Breast epithelium (tissue), 3 donors: ENCODE data around the gene PSTPIP2.

Source experiments
- CTCF ChIP-seq, 3 donors: fragments of 450-650 bp; IDR thresholded peaks; one replicate each; pipeline ENCODE4 v1.5.1; 2016 to 2017; ENCODE audit warnings: antibody characterized with exemption in 3 of 3, mild to moderate bottlenecking in 3 of 3, moderate library complexity in 3 of 3
- POLR2AphosphoS5 ChIP-seq, 3 donors: sonication (generic); formaldehyde crosslinking; IDR thresholded peaks; one replicate each; pipeline ENCODE4 v1.6.1; 2017; ENCODE audit warnings: antibody characterized with exemption in 3 of 3

- TF ChIP-seq POLR2AphosphoS5 (IDR thresholded peaks at IDR 0.05) = no peak
- TF ChIP-seq CTCF (IDR thresholded peaks at IDR 0.05) = no peak
Observed at GRCh38 chr18:46098616-46098933, 26.5 kb upstream of the PSTPIP2 start.
